GM23248 (cell line): ENCODE results near the gene OR2Z1. TPM values are rescaled to one million over a fixed set of nuclear protein-coding genes. Genes with fewer than 3 reads are reported as not detected.
"Not testable (repeated sequence)": the region's sequence is repeated elsewhere in the genome, so short reads cannot be mapped to it uniquely, and the experiment has no call there.

Experiments
- DNase-seq: peaks from one replicate; pipeline ENCODE4 v3.0.0-alpha.2; 2015
- H2AFZ ChIP-seq: fragments of 200-600 bp; sonication (generic); 2 replicates; pipeline ENCODE4 v1.6.1; 2016; ENCODE audit warnings: antibody characterized with exemption
- H3F3A ChIP-seq: fragments of 200-600 bp; sonication (generic); 2 replicates; pipeline ENCODE4 v1.6.1; 2016; ENCODE audit warnings: mild to moderate bottlenecking, antibody characterized with exemption, mixed run types; ENCODE audit not compliant: insufficient read depth
- H3K27ac ChIP-seq: fragments of 200-600 bp; sonication (generic); 2 replicates; pipeline ENCODE4 v1.5.1; 2016; ENCODE audit warnings: mild to moderate bottlenecking
- H3K27me3 ChIP-seq: fragments of 200-600 bp; sonication (generic); replicated peaks from 2 replicates; pipeline ENCODE4 v1.6.1; 2016; ENCODE audit warnings: mild to moderate bottlenecking; ENCODE audit not compliant: insufficient read depth
- H3K36me3 ChIP-seq: fragments of 200-600 bp; sonication (generic); 2 replicates; pipeline ENCODE4 v1.6.1; 2016; ENCODE audit warnings: low read depth, mild to moderate bottlenecking
- H3K4me1 ChIP-seq: fragments of 200-600 bp; sonication (generic); 2 replicates; pipeline ENCODE4 v1.6.1; 2016; ENCODE audit warnings: mild to moderate bottlenecking; ENCODE audit not compliant: insufficient read depth
- H3K4me2 ChIP-seq: fragments of 200-600 bp; sonication (generic); one replicate; pipeline ENCODE4 v1.6.1; 2016; ENCODE audit warnings: mild to moderate bottlenecking; ENCODE audit not compliant: unreplicated experiment
- H3K4me3 ChIP-seq: fragments of 200-600 bp; sonication (generic); 2 replicates; pipeline ENCODE4 v1.5.1; 2016; ENCODE audit warnings: mild to moderate bottlenecking
- H3K79me2 ChIP-seq: fragments of 200-600 bp; sonication (generic); 2 replicates; pipeline ENCODE4 v1.6.1; 2016; ENCODE audit warnings: mild to moderate bottlenecking; ENCODE audit not compliant: insufficient read depth
- H3K9ac ChIP-seq: fragments of 200-600 bp; sonication (generic); 2 replicates; pipeline ENCODE4 v1.6.1; 2016; ENCODE audit warnings: mild to moderate bottlenecking
- H3K9me2 ChIP-seq: fragments of 200-600 bp; sonication (generic); 2 replicates; pipeline ENCODE4 v1.6.1; 2016; ENCODE audit warnings: mixed run types, mild to moderate bottlenecking, moderate library complexity; ENCODE audit not compliant: insufficient read depth
- H3K9me3 ChIP-seq: fragments of 200-600 bp; sonication (generic); one replicate; pipeline ENCODE4 v1.6.1; 2017; ENCODE audit warnings: low read depth
- H4K20me1 ChIP-seq: fragments of 200-600 bp; sonication (generic); 2 replicates; pipeline ENCODE4 v1.6.0; 2016; ENCODE audit not compliant: insufficient read depth
- EZH2 ChIP-seq: fragments of 200-600 bp; sonication (generic); IDR thresholded peaks from 2 replicates; pipeline ENCODE4 v1.6.1; 2018; ENCODE audit warnings: antibody characterized with exemption, mild to moderate bottlenecking; ENCODE audit not compliant: insufficient read depth, poor library complexity, severe bottlenecking
- EZH2phosphoT487 ChIP-seq: fragments of 200-600 bp; sonication (generic); IDR thresholded peaks from 2 replicates; pipeline ENCODE4 v1.6.1; 2018; ENCODE audit warnings: antibody characterized with exemption, moderate library complexity, mild to moderate bottlenecking, low read depth; ENCODE audit not compliant: insufficient read depth
- WGBS, 2 experiments: methylation state at CpG; one replicate each; pipeline ENCODE4 v1.1.6; 2015 to 2017; ENCODE audit warnings: low lambda C conversion rate in 2 of 2, low coverage in 1 of 2; ENCODE audit errors: missing lambda C conversion rate in 2 of 2; 5-methylcytosine and 5-hydroxymethylcytosine counted together
- in situ Hi-C: fragments of 300-500 bp; cut with MboI; formaldehyde crosslinking; loops from 2 replicates; pipeline ENCODE4 v1.15.0; 2020
- polyA plus RNA-seq: library from polyadenylated mRNA; unstranded; fragments of >200 nt; fragmentation: Nextera tagmentation; extraction: Ambion mirVana; gene quantifications from 2 replicates; pipeline ENCODE4 v1.2.1, GENCODE V29; 2016
- total RNA-seq: library from RNA; depleted of rRNA; stranded (reverse); fragments of >200 nt; shearing (Covaris generic); gene quantifications from 2 replicates; pipeline ENCODE4 v1.2.3, GENCODE V29; 2014

Gene OR2Z1
- total and polyA plus RNA-seq, 2 experiments from 2014 or later = not detected

GRCh38 chr19:8699908-8700307 lies 21.5 kb upstream of the OR2Z1 start:
- DNase-seq = no peak
- Histone ChIP-seq H2AFZ (no peak overlapping the region), H3K4me3 (no peak overlapping the region), H3K9me2 (no peaks in the 10 kb centered on the region), H3K9ac (no peak overlapping the region), H3K27me3 (no peaks in the 10 kb centered on the region), H3K9me3 (no peaks in the 10 kb centered on the region), H3F3A (no peaks in the 10 kb centered on the region), H3K4me2 (no peak overlapping the region), H4K20me1 (no peaks in the 10 kb centered on the region), H3K36me3 (no peaks in the 10 kb centered on the region), H3K4me1 (no peaks in the 10 kb centered on the region), H3K27ac (no peak overlapping the region), H3K79me2 (no peaks in the 10 kb centered on the region)
- in situ Hi-C loops = no loop called here
- TF ChIP-seq EZH2 (no peak), EZH2phosphoT487 (no peak)

GRCh38 chr19:8700956-8701355 lies 20.5 kb upstream of the OR2Z1 start:
- no peaks in the 10 kb centered on the region for H4K20me1 ChIP-seq
- H3K4me3 ChIP-seq = no peak overlapping the region
- no peaks in the 10 kb centered on the region for H3K27me3 ChIP-seq
- H3K27ac ChIP-seq = no peak overlapping the region
- no peak for DNase-seq
- TF ChIP-seq EZH2phosphoT487 (no peak), EZH2 (no peak)
- no peaks in the 10 kb centered on the region for H3K4me1 ChIP-seq
- no peaks in the 10 kb centered on the region for H3K9me2 ChIP-seq
- no peak overlapping the region for H3K4me2 ChIP-seq
- in situ Hi-C loops = no loop called here
- no peaks in the 10 kb centered on the region for H3K9me3 ChIP-seq
- no peaks in the 10 kb centered on the region for H3F3A ChIP-seq
- H2AFZ ChIP-seq = no peak overlapping the region
- no peaks in the 10 kb centered on the region for H3K36me3 ChIP-seq
- no peak overlapping the region for H3K9ac ChIP-seq
- WGBS, 2 experiments = 31 to 35% methylated on average over 2 of the region's 2 CpGs
- no peaks in the 10 kb centered on the region for H3K79me2 ChIP-seq

- no peak for TF ChIP-seq EZH2phosphoT487
- no peak for TF ChIP-seq EZH2
These were observed 19.1 kb upstream of the OR2Z1 start for GRCh38 chr19:8702350-8702749.

GRCh38 chr19:8703223-8703622 lies 18.2 kb upstream of the OR2Z1 start:
- Histone ChIP-seq H3K79me2 (no peaks in the 10 kb centered on the region), H3K36me3 (no peaks in the 10 kb centered on the region), H3F3A (no peaks in the 10 kb centered on the region), H3K9me2 (no peaks in the 10 kb centered on the region), H3K27me3 (no peaks in the 10 kb centered on the region), H3K9me3 (no peaks in the 10 kb centered on the region), H3K4me3 (no peak overlapping the region), H3K27ac (no peak overlapping the region), H4K20me1 (no peaks in the 10 kb centered on the region), H2AFZ (no peak overlapping the region), H3K9ac (no peak overlapping the region), H3K4me2 (no peak overlapping the region), H3K4me1 (no peaks in the 10 kb centered on the region)
- WGBS, 2 experiments = 5 to 6% methylated on average over 7 of the region's 7 CpGs
- in situ Hi-C loops = no loop called here
- DNase-seq = no peak
- TF ChIP-seq EZH2 = no peak

More at GRCh38 chr19:8702350-8702749, 19.1 kb upstream of the OR2Z1 start:
- Histone ChIP-seq H3K4me1 (no peaks in the 10 kb centered on the region), H3K27ac (no peak overlapping the region), H2AFZ (no peak overlapping the region), H3K27me3 (no peaks in the 10 kb centered on the region), H3K9me2 (no peaks in the 10 kb centered on the region), H3F3A (no peaks in the 10 kb centered on the region), H3K79me2 (no peaks in the 10 kb centered on the region), H3K36me3 (no peaks in the 10 kb centered on the region), H3K9ac (no peak overlapping the region), H3K4me2 (no peak overlapping the region), H3K4me3 (no peak overlapping the region), H3K9me3 (no peaks in the 10 kb centered on the region), H4K20me1 (no peaks in the 10 kb centered on the region)
- in situ Hi-C loops = no loop called here
- WGBS, 2 experiments = 2 to 11% methylated on average over 5 of the region's 5 CpGs
- DNase-seq = no peak

GRCh38 chr19:8705304-8705703 lies 16.1 kb upstream of the OR2Z1 start:
- H3K27me3 ChIP-seq, H3K27ac ChIP-seq, H4K20me1 ChIP-seq, H3K79me2 ChIP-seq, H3K4me2 ChIP-seq, H3K4me1 ChIP-seq, in situ Hi-C loops, H3K9me3 ChIP-seq, H3K9me2 ChIP-seq, DNase-seq, H3K36me3 ChIP-seq, H3K4me3 ChIP-seq, H3K9ac ChIP-seq, H3F3A ChIP-seq, H2AFZ ChIP-seq: not testable (repeated sequence)
- 37 to 53% methylated on average over 3 of the region's 3 CpGs for WGBS, 2 experiments
